ENCODE data around the gene ZBP1. TPM values are rescaled to one million over a fixed set of nuclear protein-coding genes. Genes with fewer than 3 reads are reported as not detected.

Gene ZBP1
- polyA plus RNA-seq, 1 of the 3 experiments (the other 2 are of a cell fraction): not detected

- Histone ChIP-seq H4K20me1 (ENCODE audit: insufficient read depth) (no peaks in the 10 kb centered on the region), H3K4me1 (ENCODE audit: control insufficient read depth in 1 of 2, insufficient read depth in 2 of 2, low read depth in 1 of 2, low read length in 1 of 2) (peaks cover 0 to 9% of the 10 kb centered on the region in 2 experiments; a peak in 1 of 4 replicates), H3F3A (replicated peaks; ENCODE audit: insufficient read depth) (no peaks in the 10 kb centered on the region), H3K36me3 (replicated peaks in 1 of 2; ENCODE audit: control insufficient read depth in 1 of 2, insufficient read depth in 2 of 2, low read length in 1 of 2) (no peaks in the 10 kb centered on the region), H3K4me3 (ENCODE audit: low read depth in 2 of 2, low read length in 1 of 2) (no peak overlapping the region), H3K27ac (ENCODE audit: low read depth in 2 of 2, low read length in 1 of 2) (no peak overlapping the region), H3K79me2 (ENCODE audit: insufficient read depth) (no peaks in the 10 kb centered on the region), H2AFZ (ENCODE audit: low read depth) (no peak overlapping the region), H3K27me3 (ENCODE audit: insufficient read depth) (no peaks in the 10 kb centered on the region; the same call in 1 of the 2 replicates), H3K4me2 (no peak overlapping the region), H3K9me3 (no peaks in the 10 kb centered on the region), H3K9me2 (no peaks in the 10 kb centered on the region), H3K9ac (no peak overlapping the region)
- TF ChIP-seq RAD21 (IDR thresholded peaks at IDR 0.05; ENCODE audit: low read length) (no peak), IRF3 (IDR thresholded peaks at IDR 0.05; ENCODE audit: low read depth, low read length) (no peak), RFX5 (IDR thresholded peaks at IDR 0.05; ENCODE audit: low read length) (no peak), EP300 (IDR thresholded peaks at IDR 0.05; ENCODE audit: borderline replicate concordance in 1 of 2, low read depth in 1 of 2, low read length in 1 of 2) (no peak), GATA2 (CRISPR knock-in tag; IDR thresholded peaks at IDR 0.05) (no peak), ELF1 (IDR thresholded peaks at IDR 0.05) (no peak)
- TF ChIP-seq, protein P1, sequence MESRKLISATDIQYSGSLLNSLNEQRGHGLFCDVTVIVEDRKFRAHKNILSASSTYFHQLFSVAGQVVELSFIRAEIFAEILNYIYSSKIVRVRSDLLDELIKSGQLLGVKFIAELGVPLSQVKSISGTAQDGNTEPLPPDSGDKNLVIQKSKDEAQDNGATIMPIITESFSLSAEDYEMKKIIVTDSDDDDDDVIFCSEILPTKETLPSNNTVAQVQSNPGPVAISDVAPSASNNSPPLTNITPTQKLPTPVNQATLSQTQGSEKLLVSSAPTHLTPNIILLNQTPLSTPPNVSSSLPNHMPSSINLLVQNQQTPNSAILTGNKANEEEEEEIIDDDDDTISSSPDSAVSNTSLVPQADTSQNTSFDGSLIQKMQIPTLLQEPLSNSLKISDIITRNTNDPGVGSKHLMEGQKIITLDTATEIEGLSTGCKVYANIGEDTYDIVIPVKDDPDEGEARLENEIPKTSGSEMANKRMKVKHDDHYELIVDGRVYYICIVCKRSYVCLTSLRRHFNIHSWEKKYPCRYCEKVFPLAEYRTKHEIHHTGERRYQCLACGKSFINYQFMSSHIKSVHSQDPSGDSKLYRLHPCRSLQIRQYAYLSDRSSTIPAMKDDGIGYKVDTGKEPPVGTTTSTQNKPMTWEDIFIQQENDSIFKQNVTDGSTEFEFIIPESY (IDR thresholded peaks at IDR 0.05; ENCODE audit: borderline replicate concordance, low read depth): no peak
- no peak for DNase-seq
- ChIA-PET POLR2A (no interaction called here), CTCF (interaction anchor here (0.9 to 11.5 kb wide), 8 partner anchors 10 to 613 kb away, joined by 3 to 356 read pairs (median 10); no protein-coding TSS in a partner anchor)
- WGBS (ENCODE audit: low lambda C conversion rate): 71% methylated on average over 2 of the region's 2 CpGs
Measured at GRCh38 chr20:57601211-57601570, 19.0 kb downstream of the ZBP1 start.

DNA sequence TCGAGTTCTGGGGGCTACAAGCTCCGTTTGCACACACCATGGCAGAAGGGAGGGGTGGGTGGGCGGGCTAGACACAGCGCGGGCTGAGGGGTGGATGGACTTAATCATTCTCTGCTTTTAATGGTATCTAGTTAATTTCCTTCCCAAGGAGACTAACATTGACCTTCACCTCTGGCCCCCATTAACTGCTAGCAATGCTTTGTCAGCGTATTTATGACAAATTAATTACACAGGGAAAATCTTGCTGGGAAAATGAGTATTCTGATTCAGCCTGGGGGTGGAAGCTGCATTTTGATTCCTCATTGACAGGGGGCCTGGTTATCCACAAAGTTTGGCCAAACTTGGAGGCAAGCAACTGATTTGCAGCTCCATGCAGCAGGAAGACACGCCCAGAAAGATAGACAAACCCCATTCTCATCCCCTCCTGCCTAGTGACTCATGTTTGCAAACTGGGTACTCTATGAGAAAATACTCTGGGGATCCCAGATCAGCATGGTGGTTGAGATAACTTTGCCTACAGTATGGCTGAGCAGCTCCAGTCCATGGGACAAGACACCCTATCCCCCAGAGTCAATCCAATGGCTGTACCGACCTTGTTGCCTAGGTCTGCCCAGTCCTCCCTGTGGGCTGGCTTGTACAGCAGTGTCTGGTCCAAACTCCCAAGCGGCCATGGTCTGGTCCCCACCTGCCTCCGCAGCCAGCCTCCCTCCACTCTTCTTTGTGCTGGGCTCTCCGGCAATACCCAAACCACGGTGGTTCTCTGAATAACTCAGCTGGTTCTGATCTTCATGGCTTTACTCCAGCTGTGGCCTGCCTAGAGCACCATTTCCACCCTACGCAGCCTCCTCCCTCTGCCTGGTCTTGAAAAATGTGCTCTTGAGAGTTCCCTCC is 19.7 kb downstream of the ZBP1 start:
- Histone ChIP-seq H4K20me1 (ENCODE audit: insufficient read depth) (no peaks in the 10 kb centered on the region), H3F3A (replicated peaks; ENCODE audit: insufficient read depth) (no peaks in the 10 kb centered on the region), H3K9ac (no peak overlapping the region), H3K79me2 (ENCODE audit: insufficient read depth) (no peaks in the 10 kb centered on the region), H3K9me2 (no peaks in the 10 kb centered on the region), H3K36me3 (replicated peaks in 1 of 2; ENCODE audit: control insufficient read depth in 1 of 2, insufficient read depth in 2 of 2, low read length in 1 of 2) (no peaks in the 10 kb centered on the region), H3K4me3 (ENCODE audit: low read depth in 2 of 2, low read length in 1 of 2) (no peak overlapping the region), H3K9me3 (no peaks in the 10 kb centered on the region), H3K4me2 (no peak overlapping the region), H3K27ac (ENCODE audit: low read depth in 2 of 2, low read length in 1 of 2) (no peak overlapping the region), H2AFZ (ENCODE audit: low read depth) (no peak overlapping the region), H3K27me3 (ENCODE audit: insufficient read depth) (no peaks in the 10 kb centered on the region; the same call in 1 of the 2 replicates), H3K4me1 (ENCODE audit: control insufficient read depth in 1 of 2, insufficient read depth in 2 of 2, low read depth in 1 of 2, low read length in 1 of 2) (peaks cover 0 to 9% of the 10 kb centered on the region in 2 experiments; a peak in 1 of 4 replicates)
- ChIA-PET POLR2A (no interaction called here), CTCF (interaction anchor here (0.7 to 11.5 kb wide), 11 partner anchors 11 to 614 kb away, joined by 3 to 356 read pairs (median 4); no protein-coding TSS in a partner anchor)
- 76% methylated on average over 12 of the region's 13 CpGs for WGBS (ENCODE audit: low lambda C conversion rate)
- DNase-seq: no peak
- no peak for TF ChIP-seq FOXJ3 (CRISPR knock-in tag; IDR thresholded peaks at IDR 0.05)
- TF ChIP-seq REST (IDR thresholded peaks at IDR 0.05; ENCODE audit: low read depth, low read length): no peak
- no peak for TF ChIP-seq TEAD4 (IDR thresholded peaks at IDR 0.05; ENCODE audit: borderline replicate concordance, insufficient read depth)
- TF ChIP-seq GATA2 (CRISPR knock-in tag; IDR thresholded peaks at IDR 0.05): no peak
- TF ChIP-seq, protein P2, sequence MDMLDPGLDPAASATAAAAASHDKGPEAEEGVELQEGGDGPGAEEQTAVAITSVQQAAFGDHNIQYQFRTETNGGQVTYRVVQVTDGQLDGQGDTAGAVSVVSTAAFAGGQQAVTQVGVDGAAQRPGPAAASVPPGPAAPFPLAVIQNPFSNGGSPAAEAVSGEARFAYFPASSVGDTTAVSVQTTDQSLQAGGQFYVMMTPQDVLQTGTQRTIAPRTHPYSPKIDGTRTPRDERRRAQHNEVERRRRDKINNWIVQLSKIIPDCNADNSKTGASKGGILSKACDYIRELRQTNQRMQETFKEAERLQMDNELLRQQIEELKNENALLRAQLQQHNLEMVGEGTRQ (IDR thresholded peaks at IDR 0.05; ENCODE audit: borderline replicate concordance, low read depth, low read length): no peak
- no peak for TF ChIP-seq CHD2 (IDR thresholded peaks at IDR 0.05; ENCODE audit: low read length, partially characterized antibody)
- no peak for TF ChIP-seq CTCF (IDR thresholded peaks at IDR 0.05)
- TF ChIP-seq RAD21 (IDR thresholded peaks at IDR 0.05; ENCODE audit: low read length): no peak
- no peak for TF ChIP-seq GABPA (IDR thresholded peaks at IDR 0.05; ENCODE audit: low read depth)
- TF ChIP-seq, protein P3, sequence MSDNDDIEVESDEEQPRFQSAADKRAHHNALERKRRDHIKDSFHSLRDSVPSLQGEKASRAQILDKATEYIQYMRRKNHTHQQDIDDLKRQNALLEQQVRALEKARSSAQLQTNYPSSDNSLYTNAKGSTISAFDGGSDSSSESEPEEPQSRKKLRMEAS (IDR thresholded peaks at IDR 0.05; ENCODE audit: low read depth): no peak
